CD8-positive, alpha-beta memory T cell (primary cell): ENCODE measurements around the gene PLEKHG7. TPM values are rescaled to one million over a fixed set of nuclear protein-coding genes. Genes with fewer than 3 reads are reported as not detected.
"Not testable (repeated sequence)": the region's sequence is repeated elsewhere in the genome, so short reads cannot be mapped to it uniquely, and the experiment has no call there.

ENCODE experiments used
- CTCF ChIA-PET: fragments of 350-600 bp; sonication (Branson Sonifier 250); formaldehyde crosslinking; loops from one replicate; lab custom pipeline; 2021; ENCODE audit warnings: antibody characterized with exemption; lab: Charles Lee
- POLR2A ChIA-PET: fragments of 350-600 bp; sonication (Branson Sonifier 250); formaldehyde crosslinking; loops from one replicate; lab custom pipeline; 2021; ENCODE audit warnings: antibody characterized with exemption; lab: Charles Lee
- DNase-seq, 5 donors: peaks; one replicate each; pipeline versions ENCODE4 v3.0.0 to v3.0.0-alpha.2; 2020 to 2022; ENCODE audit warnings: mixed read lengths in 1 of 5
- H3K27ac ChIP-seq: one replicate; pipeline ENCODE4 v1.7.0; 2013; ENCODE audit warnings: low read depth, mild to moderate bottlenecking, low read length, moderate library complexity
- H3K27me3 ChIP-seq: 2 replicates; pipeline ENCODE4 v1.7.0; 2013; ENCODE audit warnings: low read length, mild to moderate bottlenecking; ENCODE audit not compliant: insufficient read depth, poor library complexity, severe bottlenecking
- H3K36me3 ChIP-seq: 2 replicates; pipeline ENCODE4 v1.7.0; 2013; ENCODE audit warnings: mild to moderate bottlenecking, low read length, moderate library complexity; ENCODE audit not compliant: insufficient read depth
- H3K4me1 ChIP-seq: 2 replicates; pipeline ENCODE4 v1.7.0; 2013; ENCODE audit warnings: mild to moderate bottlenecking, low read length, moderate library complexity; ENCODE audit not compliant: insufficient read depth
- H3K4me3 ChIP-seq: 2 replicates; pipeline ENCODE4 v1.7.0; 2013; ENCODE audit warnings: mild to moderate bottlenecking, low read length
- H3K9me3 ChIP-seq: 2 replicates; pipeline ENCODE4 v1.7.0; 2013; ENCODE audit warnings: mild to moderate bottlenecking, low read length
- H3K27ac Mint-ChIP-seq, 8 donors: one replicate each; pipeline ENCODE4 v1.8.0; 2020 to 2021; ENCODE audit warnings: mixed read lengths in 8 of 8, mild to moderate bottlenecking in 6 of 8, inconsistent platforms in 3 of 8, moderate library complexity in 3 of 8
- H3K27me3 Mint-ChIP-seq, 2 donors: one replicate each; pipeline ENCODE4 v1.8.0; 2020 to 2021; ENCODE audit warnings: mixed read lengths in 2 of 2, mild to moderate bottlenecking in 1 of 2, moderate library complexity in 1 of 2
- H3K36me3 Mint-ChIP-seq, 3 donors: one replicate each; pipeline ENCODE4 v1.8.0; 2020 to 2021; ENCODE audit warnings: mixed read lengths in 3 of 3, inconsistent platforms in 1 of 3, mild to moderate bottlenecking in 1 of 3
- H3K4me1 Mint-ChIP-seq, 3 donors: one replicate each; pipeline ENCODE4 v1.8.0; 2020 to 2021; ENCODE audit warnings: mixed read lengths in 3 of 3, inconsistent platforms in 1 of 3, mild to moderate bottlenecking in 1 of 3
- H3K4me3 Mint-ChIP-seq, 7 donors: one replicate each; pipeline ENCODE4 v1.8.0; 2020 to 2021; ENCODE audit warnings: mixed read lengths in 7 of 7, mild to moderate bottlenecking in 6 of 7, moderate library complexity in 4 of 7, inconsistent platforms in 2 of 7
- H3K9me3 Mint-ChIP-seq, 5 donors: one replicate each; pipeline ENCODE4 v1.8.0; 2020 to 2022; ENCODE audit warnings: mixed read lengths in 5 of 5, mild to moderate bottlenecking in 3 of 5, moderate library complexity in 2 of 5, inconsistent platforms in 1 of 5
- polyA plus RNA-seq: library from polyadenylated mRNA; unstranded; fragments of 300-500 nt; fragmentation: Illumina TruSeq; gene quantifications from one replicate; pipeline ENCODE4 v1.2.3, GENCODE V29; 2021
- total RNA-seq, 2 experiments: library from RNA; stranded (reverse); gene quantifications; one replicate each; pipeline ENCODE4 v1.2.3, GENCODE V29; 2021

Gene PLEKHG7
- total and polyA plus RNA-seq, 3 experiments from 2014 or later = not detected

DNA sequence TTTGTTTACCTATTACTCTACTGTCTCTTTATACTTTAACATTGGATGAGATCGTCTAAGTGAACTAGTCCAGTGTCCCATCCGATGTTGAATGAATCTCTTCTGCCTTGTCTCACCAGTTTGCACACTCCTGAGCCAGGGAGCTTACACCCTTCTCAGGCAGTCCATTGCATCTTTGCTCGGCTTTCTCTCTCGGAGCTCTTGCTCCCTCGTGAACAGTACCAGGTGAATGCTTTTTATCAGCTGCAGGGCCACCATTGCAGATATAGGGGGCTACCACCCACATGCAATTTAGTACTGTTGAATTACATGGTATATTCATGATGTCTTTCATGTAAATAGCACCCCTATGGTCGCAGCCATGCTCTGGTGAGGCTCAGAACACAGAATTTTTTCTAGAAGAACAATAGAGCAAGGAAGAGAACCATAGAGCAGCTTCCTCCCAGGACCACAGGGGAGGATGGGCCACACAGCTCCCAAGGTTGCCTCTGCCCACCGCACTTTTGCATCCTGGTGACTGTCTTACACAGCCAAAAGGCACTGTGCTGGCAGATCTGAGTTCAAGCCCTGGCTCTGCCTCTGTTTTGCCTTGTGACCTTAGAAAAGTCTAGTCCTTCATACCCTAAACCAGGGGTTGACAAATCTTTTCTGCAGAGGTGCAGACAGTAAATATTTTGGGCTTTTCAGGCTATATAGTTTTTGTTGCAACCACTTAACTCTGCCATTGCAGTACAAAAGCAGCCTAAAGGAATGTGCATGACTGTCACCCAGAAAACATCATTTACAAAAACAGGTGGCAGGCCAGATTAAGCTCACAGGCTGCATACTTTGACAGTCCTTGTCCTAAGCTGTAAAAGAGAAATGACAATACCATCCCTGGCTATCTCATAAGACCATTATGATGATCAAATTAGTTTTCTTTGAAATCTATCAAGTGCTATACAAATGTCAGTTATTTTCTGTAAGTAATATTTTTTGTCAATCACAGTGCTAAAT, 35.4 kb downstream of the PLEKHG7 start:
- Histone ChIP-seq H3K4me1 (no peaks in the 10 kb centered on the region), H3K9me3 (no peaks in the 10 kb centered on the region), H3K27ac (no peak overlapping the region), H3K27me3 (no peaks in the 10 kb centered on the region), H3K4me3 (no peak overlapping the region), H3K36me3 (no peaks in the 10 kb centered on the region)
- H3K36me3 Mint-ChIP-seq = no peaks in the 10 kb centered on the region
- DNase-seq = no peak
- ChIA-PET POLR2A (no interaction called here), CTCF (no interaction called here)
- no peak overlapping the region for H3K27ac Mint-ChIP-seq
- H3K4me3 Mint-ChIP-seq = no peak overlapping the region
- H3K4me1 Mint-ChIP-seq = no peaks in the 10 kb centered on the region
- no peaks in the 10 kb centered on the region for H3K9me3 Mint-ChIP-seq
- H3K27me3 Mint-ChIP-seq = peaks cover 6 to 21% of the 10 kb centered on the region in 2 donors

GRCh38 chr12:92739113-92739512, 36.3 kb downstream of the PLEKHG7 start:
- H3K27me3 Mint-ChIP-seq = peaks cover 6 to 21% of the 10 kb centered on the region in 2 donors
- Histone ChIP-seq H3K27ac (no peak overlapping the region), H3K9me3 (no peaks in the 10 kb centered on the region), H3K4me3 (no peak overlapping the region), H3K36me3 (no peaks in the 10 kb centered on the region), H3K27me3 (no peaks in the 10 kb centered on the region), H3K4me1 (no peaks in the 10 kb centered on the region)
- no peaks in the 10 kb centered on the region for H3K4me1 Mint-ChIP-seq
- H3K36me3 Mint-ChIP-seq = no peaks in the 10 kb centered on the region
- no peak overlapping the region for H3K27ac Mint-ChIP-seq
- ChIA-PET CTCF (no interaction called here), POLR2A (no interaction called here)
- no peak for DNase-seq
- no peaks in the 10 kb centered on the region for H3K9me3 Mint-ChIP-seq
- no peak overlapping the region for H3K4me3 Mint-ChIP-seq

DNA sequence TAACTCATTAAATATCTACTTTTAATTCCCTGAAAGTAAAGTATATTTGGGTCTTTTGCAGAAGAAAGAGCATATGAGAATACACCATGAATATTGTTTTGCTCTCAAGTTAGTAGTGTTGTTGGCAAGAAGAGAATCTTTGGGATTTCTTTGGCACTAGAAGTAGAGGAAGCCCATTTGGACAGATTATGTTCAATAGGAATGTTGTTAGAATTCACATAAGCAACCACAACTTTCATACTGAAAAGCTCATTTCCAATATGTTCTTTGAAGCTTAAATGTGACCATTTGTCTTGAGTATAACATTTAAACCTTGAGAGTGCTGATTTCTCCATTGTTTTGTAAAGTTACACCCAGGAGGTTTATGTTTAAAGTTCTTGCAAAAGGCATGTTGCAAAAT, 37.6 kb downstream of the PLEKHG7 start:
- Mint-ChIP-seq H3K36me3 (no peaks in the 10 kb centered on the region), H3K27me3 (peaks cover 6 to 21% of the 10 kb centered on the region in 2 donors), H3K4me1 (no peaks in the 10 kb centered on the region), H3K9me3 (no peaks in the 10 kb centered on the region), H3K27ac (no peak overlapping the region), H3K4me3 (no peak overlapping the region)
- Histone ChIP-seq H3K9me3 (no peaks in the 10 kb centered on the region), H3K27me3 (no peaks in the 10 kb centered on the region), H3K36me3 (no peaks in the 10 kb centered on the region), H3K27ac (no peak overlapping the region), H3K4me1 (no peaks in the 10 kb centered on the region), H3K4me3 (no peak overlapping the region)
- no peak for DNase-seq
- ChIA-PET CTCF (no interaction called here), POLR2A (no interaction called here)

DNA sequence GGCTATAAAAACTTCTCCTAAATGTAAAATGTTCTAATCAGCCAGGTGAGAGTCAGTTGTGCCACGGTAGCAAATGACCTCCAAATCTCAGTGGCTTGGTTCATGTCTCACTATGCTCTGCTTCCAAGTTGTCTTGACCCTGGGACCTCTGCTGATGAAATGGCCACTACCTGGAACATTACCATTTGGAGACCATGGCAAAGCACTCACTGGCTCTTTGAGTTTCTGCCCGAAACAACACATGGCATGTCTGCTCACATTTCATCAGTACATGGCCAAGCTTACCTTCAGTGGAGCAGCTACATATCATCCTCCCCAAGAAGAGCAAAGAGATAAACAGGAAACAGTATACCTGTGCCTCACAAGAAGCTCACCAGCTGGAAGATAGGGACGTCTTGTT, 40.2 kb downstream of the PLEKHG7 start:
- no peaks in the 10 kb centered on the region for H3K9me3 Mint-ChIP-seq
- ChIA-PET CTCF (no interaction called here), POLR2A (no interaction called here)
- H3K4me3 ChIP-seq = no peak overlapping the region
- no peaks in the 10 kb centered on the region for H3K36me3 Mint-ChIP-seq
- peaks cover 7 to 11% of the 10 kb centered on the region in 2 donors for H3K27me3 Mint-ChIP-seq
- H3K27ac Mint-ChIP-seq = no peak overlapping the region
- DNase-seq = no peak
- no peak overlapping the region for H3K27ac ChIP-seq
- H3K4me1 Mint-ChIP-seq = peaks cover 2 to 5% (median 4%) of the 10 kb centered on the region in 3 donors
- H3K4me3 Mint-ChIP-seq = no peak overlapping the region
- H3K27me3 ChIP-seq = no peaks in the 10 kb centered on the region
- H3K4me1 ChIP-seq = no peaks in the 10 kb centered on the region
- H3K36me3 ChIP-seq = no peaks in the 10 kb centered on the region
- H3K9me3 ChIP-seq = no peaks in the 10 kb centered on the region

DNA sequence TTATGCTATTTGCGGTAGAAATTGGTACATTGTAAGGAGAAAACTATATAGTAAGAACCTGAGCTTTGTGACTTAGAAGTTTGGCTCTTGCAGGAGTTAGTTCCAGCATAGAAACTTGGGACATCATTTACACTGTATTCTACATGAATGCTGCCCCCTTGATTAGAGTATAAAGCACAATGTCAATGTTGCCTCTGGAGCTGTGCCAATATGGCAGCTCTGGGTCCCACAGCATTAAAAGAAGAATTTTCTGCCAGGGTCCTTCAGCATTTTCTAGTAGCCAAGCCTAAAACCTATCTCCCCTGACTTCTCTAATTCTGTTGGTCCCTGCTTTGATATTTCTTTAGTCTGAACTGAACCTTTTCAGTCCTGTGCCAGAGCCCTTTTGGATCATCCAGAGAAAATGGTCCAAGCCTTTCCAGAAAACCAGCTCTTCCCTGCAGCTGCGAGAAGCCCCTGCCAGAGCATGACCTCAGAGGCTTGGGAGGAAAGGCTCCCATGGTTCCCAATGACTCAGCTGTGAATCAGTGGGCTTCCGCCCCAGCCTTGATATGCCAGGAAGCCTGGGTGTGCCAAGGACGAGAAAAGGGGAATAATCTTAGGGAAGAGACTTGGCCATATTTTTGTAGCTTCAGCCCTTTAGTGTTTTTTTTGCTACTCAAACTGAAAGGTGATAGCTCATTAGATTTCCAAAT, 43.2 kb downstream of the PLEKHG7 start:
- no peak overlapping the region for H3K4me3 Mint-ChIP-seq
- Histone ChIP-seq H3K27ac (no peak overlapping the region), H3K4me1 (no peaks in the 10 kb centered on the region), H3K4me3 (no peak overlapping the region), H3K9me3 (no peaks in the 10 kb centered on the region), H3K27me3 (no peaks in the 10 kb centered on the region), H3K36me3 (no peaks in the 10 kb centered on the region)
- H3K27ac Mint-ChIP-seq = no peak overlapping the region
- H3K36me3 Mint-ChIP-seq = no peaks in the 10 kb centered on the region
- CTCF ChIA-PET = no interaction called here
- POLR2A ChIA-PET = no interaction called here
- no peaks in the 10 kb centered on the region for H3K9me3 Mint-ChIP-seq
- peaks cover 7 to 17% of the 10 kb centered on the region in 2 donors for H3K27me3 Mint-ChIP-seq
- peaks cover 2 to 5% (median 4%) of the 10 kb centered on the region in 3 donors for H3K4me1 Mint-ChIP-seq
- no peak for DNase-seq

- Histone ChIP-seq H3K27ac (no peak overlapping the region), H3K36me3 (no peaks in the 10 kb centered on the region), H3K27me3 (no peaks in the 10 kb centered on the region), H3K9me3 (no peaks in the 10 kb centered on the region), H3K4me3 (no peak overlapping the region), H3K4me1 (no peaks in the 10 kb centered on the region)
- Mint-ChIP-seq H3K27me3 (peaks cover 4 to 11% of the 10 kb centered on the region in 2 donors), H3K27ac (no peak overlapping the region), H3K9me3 (no peaks in the 10 kb centered on the region), H3K4me3 (no peak overlapping the region), H3K36me3 (no peaks in the 10 kb centered on the region), H3K4me1 (peaks cover 2 to 5% (median 4%) of the 10 kb centered on the region in 3 donors)
- CTCF ChIA-PET = no interaction called here
- DNase-seq = no peak
- POLR2A ChIA-PET = no interaction called here
These were observed 44.4 kb downstream of the PLEKHG7 start for GRCh38 chr12:92747151-92747550.

- CTCF ChIA-PET = not testable (repeated sequence)
These were observed 46.9 kb downstream of the PLEKHG7 start for GRCh38 chr12:92749691-92750090.

More at GRCh38 chr12:92749691-92750090, 46.9 kb downstream of the PLEKHG7 start:
- H3K9me3 Mint-ChIP-seq, H3K36me3 ChIP-seq, H3K4me3 ChIP-seq, H3K36me3 Mint-ChIP-seq, H3K4me1 Mint-ChIP-seq, H3K4me1 ChIP-seq, H3K4me3 Mint-ChIP-seq, H3K27me3 ChIP-seq, H3K9me3 ChIP-seq, H3K27me3 Mint-ChIP-seq, DNase-seq, H3K27ac ChIP-seq: not testable (repeated sequence)
- POLR2A ChIA-PET = interaction anchor here (0.6 kb wide), 1 partner anchor 186 kb away, joined by 3 read pairs; no protein-coding TSS in a partner anchor
- peak overlapping the region in 1 of 8 donors; percentile 36 for H3K27ac Mint-ChIP-seq
